ENCODE data around the gene GAPDHS. TPM values are rescaled to one million over a fixed set of nuclear protein-coding genes. Genes with fewer than 3 reads are reported as not detected.

Gene GAPDHS
- not detected in 2 replicates for total RNA-seq

DNA sequence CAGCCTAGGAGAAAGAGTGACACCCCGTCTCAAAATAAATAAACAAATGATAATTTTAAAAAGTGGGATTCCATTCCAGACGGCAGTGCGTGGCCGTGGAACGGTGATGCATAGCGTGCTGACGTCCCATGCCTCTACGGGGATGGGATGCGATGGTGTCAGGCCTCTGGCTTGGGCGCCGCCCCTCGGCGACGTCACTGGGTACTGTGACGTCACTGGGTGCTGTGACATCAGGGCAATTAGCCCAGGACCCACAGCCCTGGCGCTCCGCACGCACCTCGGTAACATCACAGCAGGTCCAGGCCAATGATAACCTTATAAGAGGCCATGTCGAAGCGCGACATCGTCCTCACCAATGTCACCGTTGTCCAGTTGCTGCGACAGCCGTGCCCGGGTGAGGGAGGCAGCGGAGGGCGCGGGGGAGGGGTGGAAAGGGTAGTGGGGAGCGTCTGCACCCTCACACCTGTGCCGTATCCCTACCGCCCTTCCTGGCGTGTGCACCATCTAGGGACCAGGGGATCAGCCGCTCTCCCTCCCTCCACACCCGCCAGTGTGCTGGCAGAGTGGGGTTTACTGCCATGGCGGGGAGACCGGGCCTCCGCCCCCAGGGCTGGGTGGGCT, at the start of gene GAPDHS:
Gene GAPDHS (plus strand): TSS at position 256 of the 621 bp plus-strand sequence. CDS start 72 bp downstream, at position 328.

DNA sequence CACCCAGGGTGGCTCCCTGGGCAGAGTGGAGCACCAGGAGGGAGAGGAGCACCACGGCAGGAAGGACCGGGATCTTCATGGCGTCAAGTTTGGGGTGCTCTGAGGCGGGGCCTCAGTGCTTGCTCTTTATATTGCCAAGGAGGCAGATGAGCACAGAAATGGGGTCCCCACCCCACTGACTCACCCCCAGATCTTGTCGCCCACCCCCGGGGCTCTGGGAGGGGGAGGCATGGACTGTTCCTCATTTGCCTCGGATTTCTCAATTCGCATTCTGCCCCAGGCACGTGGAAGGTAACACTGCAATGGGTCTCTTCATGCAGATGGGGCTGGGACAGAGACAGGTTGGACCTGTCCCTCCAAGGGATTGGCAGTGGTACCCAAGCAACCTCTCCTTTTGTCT, 42.9 kb upstream of the GAPDHS start, which contains the start of gene KRTDAP:
Gene KRTDAP (minus strand): TSS at position 101 of the 400 bp plus-strand sequence. CDS start 22 bp downstream, at position 79.

DNA sequence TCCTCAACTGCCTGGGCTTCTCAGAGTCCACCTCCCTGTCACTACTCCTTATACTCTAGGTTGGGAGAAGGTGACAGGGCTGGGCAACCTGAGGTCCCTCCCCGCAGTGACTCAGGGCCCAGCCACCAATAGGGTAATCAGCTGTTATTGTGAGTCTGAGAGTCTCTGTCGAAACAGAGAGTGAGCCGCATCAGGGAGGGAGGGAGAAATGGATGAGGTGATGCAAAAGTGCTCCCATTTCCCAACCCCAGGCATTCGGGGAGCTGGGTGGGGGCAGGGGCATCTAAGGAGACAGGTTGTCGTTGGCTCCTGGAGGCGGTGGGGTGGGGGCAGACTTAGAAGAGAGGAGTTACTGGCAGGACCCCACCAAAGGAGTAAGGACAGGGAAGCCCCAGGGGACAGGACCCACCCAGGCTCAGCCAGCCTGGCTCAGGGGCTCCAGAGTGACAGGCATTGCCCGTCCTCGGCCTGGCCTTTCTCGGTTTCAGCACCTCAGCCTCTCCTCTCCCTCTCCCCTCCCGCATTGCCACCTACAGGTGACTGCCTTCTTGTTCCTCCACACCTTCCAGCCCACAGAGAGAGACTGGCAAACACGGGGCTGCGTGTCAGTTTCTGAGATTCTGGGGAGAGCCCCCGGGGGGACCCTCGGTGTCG, 19.5 kb upstream of the GAPDHS start, which contains the start of gene DMKN:
Gene DMKN (minus strand): TSS at position 22 of the 654 bp plus-strand sequence. CDS start 174 bp downstream, outside the sequence.

DNA sequence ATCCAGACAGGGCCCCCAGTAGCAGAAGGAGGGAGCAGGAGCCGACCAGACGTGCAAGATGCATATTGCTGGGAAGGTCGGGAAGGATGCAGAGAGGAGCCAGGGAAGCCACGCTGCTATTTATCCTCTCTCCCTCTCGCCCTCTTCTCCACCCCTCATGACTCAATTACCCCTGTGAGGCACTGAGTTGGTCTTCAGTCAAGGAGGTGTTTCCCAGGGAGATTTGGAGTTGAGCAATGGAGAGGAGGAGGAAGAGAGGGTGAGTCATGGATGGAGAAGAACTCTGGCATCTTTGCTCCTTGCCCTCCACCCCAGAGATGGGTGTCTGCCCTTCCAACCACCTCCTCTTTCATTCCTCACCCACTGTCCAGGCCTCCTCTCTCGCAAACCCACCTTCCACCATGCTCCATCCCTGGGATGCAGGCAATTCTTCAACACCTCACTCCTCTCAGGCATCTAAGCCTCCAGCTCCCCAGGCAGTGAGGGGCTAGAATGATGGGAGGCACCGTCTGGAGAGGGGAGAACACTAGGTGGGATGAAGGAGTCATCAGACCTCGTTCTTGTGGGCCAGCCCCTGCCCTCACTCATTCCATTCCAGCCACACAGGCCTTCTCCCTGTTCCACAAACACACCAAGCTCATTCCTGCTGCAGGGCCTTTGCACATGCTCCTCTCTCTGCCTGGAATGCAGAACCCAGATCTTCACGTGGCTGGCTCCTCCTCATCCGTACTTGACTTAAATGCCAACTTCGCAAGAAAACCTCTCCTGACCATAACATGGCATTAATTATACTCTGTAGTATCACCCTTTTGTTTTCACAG, 4.8 kb upstream of the GAPDHS start, which contains the start of gene SBSN:
Gene SBSN (minus strand): TSS at position 94 of the 821 bp plus-strand sequence. CDS start 30 bp downstream, at position 64.

DNA sequence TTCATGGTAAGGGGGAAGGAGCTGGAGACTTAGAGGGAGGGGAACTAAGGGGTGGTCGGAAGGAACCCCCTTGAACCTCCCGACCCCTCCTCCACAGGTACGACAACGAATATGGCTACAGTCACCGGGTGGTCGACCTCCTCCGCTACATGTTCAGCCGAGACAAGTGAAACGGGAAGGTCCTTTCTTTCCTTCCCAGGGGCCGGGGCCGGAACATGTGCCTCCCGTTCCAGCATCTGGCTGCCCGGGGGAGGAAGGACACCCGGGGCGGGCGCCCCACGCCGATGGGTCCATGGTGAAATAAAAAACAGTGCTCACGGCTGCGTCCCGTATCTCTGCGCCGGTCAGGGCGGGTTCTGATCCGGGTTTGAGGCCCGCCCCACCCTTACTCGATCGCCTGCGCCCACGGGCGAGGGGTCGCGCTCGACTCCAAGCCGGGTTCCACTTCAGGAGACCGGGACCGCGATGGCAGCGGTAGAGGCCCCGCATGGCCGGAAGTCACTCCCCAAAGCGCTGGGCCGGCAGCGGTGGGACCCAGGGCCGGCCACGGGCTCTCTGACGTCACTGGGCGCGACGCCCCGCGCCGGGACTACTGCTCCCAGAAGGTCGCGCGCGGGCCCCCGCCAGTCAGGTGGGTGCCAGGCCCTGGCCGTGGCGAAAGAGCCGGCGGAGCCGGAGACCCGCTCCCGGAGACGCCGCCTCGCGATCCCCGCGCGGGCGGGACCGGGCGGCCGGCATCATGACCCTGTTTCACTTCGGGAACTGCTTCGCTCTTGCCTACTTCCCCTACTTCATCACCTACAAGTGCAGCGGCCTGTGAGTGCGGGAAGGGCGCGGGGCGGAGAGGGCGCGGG, 12.0 kb downstream of the GAPDHS start, which contains the start of gene TMEM147:
Gene TMEM147 (plus strand): TSS at position 626 of the 854 bp plus-strand sequence. CDS start 114 bp downstream, at position 740.

DNA sequence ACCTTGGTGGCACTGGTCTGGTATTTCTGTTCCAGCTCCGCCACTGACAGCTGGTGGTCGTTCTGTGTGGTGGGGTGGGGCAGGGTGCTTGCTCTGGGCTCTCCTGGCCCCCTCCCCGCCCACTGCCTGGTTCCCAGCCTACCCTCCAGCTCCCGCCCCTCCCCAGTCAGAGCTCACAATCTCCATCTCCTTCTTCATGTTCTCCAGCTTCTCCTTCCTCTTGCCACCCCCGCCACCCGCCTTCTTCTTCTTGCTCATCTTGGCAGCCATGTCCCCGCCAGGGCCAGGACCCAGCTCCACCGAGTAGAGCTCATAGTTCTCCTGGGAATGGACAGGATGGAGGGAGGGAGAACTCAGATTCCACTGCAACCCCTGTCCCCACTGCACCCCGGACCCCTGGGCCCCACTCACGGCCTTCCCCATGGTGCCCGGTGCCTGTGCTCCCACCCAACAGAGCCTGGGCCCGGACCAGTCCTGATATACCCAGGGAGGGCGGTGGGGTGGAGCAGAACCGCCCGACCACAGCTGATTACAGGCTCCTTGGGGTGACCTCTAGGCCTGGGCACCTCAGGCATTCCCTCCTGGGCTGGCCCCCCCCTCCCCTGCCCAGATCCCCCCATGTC, 30.1 kb downstream of the GAPDHS start, which contains the start of gene ATP4A:
Gene ATP4A (minus strand): TSS at position 452 of the 623 bp plus-strand sequence. CDS start 29 bp downstream, at position 423.

DNA sequence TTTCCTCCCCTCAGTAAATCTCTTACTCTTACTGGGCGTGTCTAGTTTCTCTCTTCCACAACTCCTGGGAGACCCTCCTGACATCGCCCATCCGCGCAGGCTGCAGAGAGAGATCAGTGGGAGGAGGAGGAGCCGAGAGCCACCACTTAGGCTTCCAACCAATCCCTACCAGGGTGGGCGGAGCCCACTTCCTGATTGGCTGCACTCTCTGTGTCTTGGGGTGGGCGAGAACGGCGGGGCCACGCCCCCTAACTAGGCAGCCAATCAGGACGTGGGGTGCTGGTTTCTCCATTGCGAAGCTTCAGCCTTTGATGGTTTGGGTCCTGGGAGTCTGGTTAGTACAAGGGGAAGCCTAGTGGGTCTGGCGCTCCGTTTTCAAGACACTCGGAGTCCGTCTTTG, 52.6 kb downstream of the GAPDHS start, which contains the start of gene PMIS2:
Gene PMIS2 (plus strand): TSS at position 326 of the 400 bp plus-strand sequence. CDS start 87 bp downstream, outside the sequence.

Other genes with a start within 250 kb of the GAPDHS start
- not detected in 2 replicates for gene MAG, start 241.3 kb upstream of the GAPDHS start, total RNA-seq
- gene CD22, start 204.3 kb upstream of the GAPDHS start, total RNA-seq: 0.15 and 1.1 TPM in 2 replicates
- not detected in 2 replicates for gene FFAR1, start 185.6 kb upstream of the GAPDHS start, total RNA-seq
- gene FFAR3, start 175.0 kb upstream of the GAPDHS start, total RNA-seq: not detected in 2 replicates
- gene GPR42, start 162.4 kb upstream of the GAPDHS start, total RNA-seq: not detected in 2 replicates
- gene FFAR2, start 85.2 kb upstream of the GAPDHS start, total RNA-seq: not detected in 2 replicates
- not detected in 2 replicates for gene KRTDAP, start 43.0 kb upstream of the GAPDHS start, total RNA-seq
- not detected in 2 replicates for gene DMKN, start 19.8 kb upstream of the GAPDHS start, total RNA-seq
- gene SBSN, start 5.1 kb upstream of the GAPDHS start, total RNA-seq: not detected in 2 replicates
- gene TMEM147, start 12.2 kb downstream of the GAPDHS start, total RNA-seq: 97.0 and 97.3 TPM in 2 replicates
- gene ATP4A, start 30.2 kb downstream of the GAPDHS start, total RNA-seq: not detected in 2 replicates
- gene PMIS2, start 52.7 kb downstream of the GAPDHS start, total RNA-seq: not detected in 2 replicates
- gene HAUS5, start 79.3 kb downstream of the GAPDHS start, total RNA-seq: 13.0 and 13.1 TPM in 2 replicates
- 93.7 and 102 TPM in 2 replicates for gene RBM42, start 95.6 kb downstream of the GAPDHS start, total RNA-seq
- gene ETV2, start 108.3 kb downstream of the GAPDHS start, total RNA-seq: 0.30 and 0.87 TPM in 2 replicates
- gene COX6B1, start 114.9 kb downstream of the GAPDHS start, total RNA-seq: 571 and 586 TPM in 2 replicates
- gene UPK1A, start 133.1 kb downstream of the GAPDHS start, total RNA-seq: not detected in 2 replicates
- gene ZBTB32, start 171.1 kb downstream of the GAPDHS start, total RNA-seq: not detected in 2 replicates
- gene KMT2B, start 184.5 kb downstream of the GAPDHS start, total RNA-seq: 8.9 and 10.5 TPM in 2 replicates
- 14.1 and 16.2 TPM in 2 replicates for gene IGFLR1, start 209.0 kb downstream of the GAPDHS start, total RNA-seq
- 2.1 and 2.7 TPM in 2 replicates for gene U2AF1L4, start 212.0 kb downstream of the GAPDHS start, total RNA-seq
- gene PSENEN, start 212.2 kb downstream of the GAPDHS start, total RNA-seq: 17.9 and 32.1 TPM in 2 replicates
- 8.8 and 12.2 TPM in 2 replicates for gene LIN37, start 215.1 kb downstream of the GAPDHS start, total RNA-seq
- 0.25 TPM in 1 of 2 replicates, not detected in the other for gene HSPB6, start 223.6 kb downstream of the GAPDHS start, total RNA-seq
- 9.4 and 13.3 TPM in 2 replicates for gene PROSER3, start 224.7 kb downstream of the GAPDHS start, total RNA-seq
- 2.1 and 2.6 TPM in 2 replicates for gene ARHGAP33, start 242.1 kb downstream of the GAPDHS start, total RNA-seq

Data from mammary microvascular endothelial cell (primary cell).